ENCODE results near the gene EIF2B5. TPM values are rescaled to one million over a fixed set of nuclear protein-coding genes. Genes with fewer than 3 reads are reported as not detected.

The EIF2B5 gene
- total and polyA plus RNA-seq, 2 experiments from 2014 or later, result 35.0 to 41.0 TPM

DNA sequence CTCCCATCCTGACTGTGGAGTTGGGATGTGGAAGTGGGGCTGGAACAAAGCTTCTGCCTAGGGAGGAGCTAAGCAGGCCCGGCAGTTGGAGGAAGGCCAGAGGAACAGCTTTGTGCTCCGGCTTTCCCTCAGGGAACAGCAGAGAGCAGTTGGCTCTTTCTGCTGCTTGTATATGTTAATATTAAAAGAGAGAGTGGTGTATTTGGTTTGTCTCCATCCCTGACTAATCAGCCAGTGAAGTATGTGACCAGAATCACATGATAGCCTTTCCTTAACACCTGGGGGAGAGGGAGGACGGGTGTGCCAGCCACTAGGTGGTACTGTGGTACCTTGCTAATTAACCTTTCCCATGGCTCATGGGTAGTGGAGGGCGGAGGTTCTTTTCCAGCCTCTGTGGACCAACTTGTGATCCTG is 10.0 kb downstream of the EIF2B5 start:
- H3K4me3 ChIP-seq, result no peak overlapping the region
- H3K9me3 ChIP-seq (ENCODE audit: low read depth), result no peaks in the 10 kb centered on the region
- no peak for TF ChIP-seq EZH2 (IDR thresholded peaks at IDR 0.05; ENCODE audit: borderline replicate concordance)
- TF ChIP-seq, protein P1, sequence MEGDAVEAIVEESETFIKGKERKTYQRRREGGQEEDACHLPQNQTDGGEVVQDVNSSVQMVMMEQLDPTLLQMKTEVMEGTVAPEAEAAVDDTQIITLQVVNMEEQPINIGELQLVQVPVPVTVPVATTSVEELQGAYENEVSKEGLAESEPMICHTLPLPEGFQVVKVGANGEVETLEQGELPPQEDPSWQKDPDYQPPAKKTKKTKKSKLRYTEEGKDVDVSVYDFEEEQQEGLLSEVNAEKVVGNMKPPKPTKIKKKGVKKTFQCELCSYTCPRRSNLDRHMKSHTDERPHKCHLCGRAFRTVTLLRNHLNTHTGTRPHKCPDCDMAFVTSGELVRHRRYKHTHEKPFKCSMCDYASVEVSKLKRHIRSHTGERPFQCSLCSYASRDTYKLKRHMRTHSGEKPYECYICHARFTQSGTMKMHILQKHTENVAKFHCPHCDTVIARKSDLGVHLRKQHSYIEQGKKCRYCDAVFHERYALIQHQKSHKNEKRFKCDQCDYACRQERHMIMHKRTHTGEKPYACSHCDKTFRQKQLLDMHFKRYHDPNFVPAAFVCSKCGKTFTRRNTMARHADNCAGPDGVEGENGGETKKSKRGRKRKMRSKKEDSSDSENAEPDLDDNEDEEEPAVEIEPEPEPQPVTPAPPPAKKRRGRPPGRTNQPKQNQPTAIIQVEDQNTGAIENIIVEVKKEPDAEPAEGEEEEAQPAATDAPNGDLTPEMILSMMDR (IDR thresholded peaks at IDR 0.05; ENCODE audit: poor library complexity), result peak; percentile 56
- no peak for TF ChIP-seq EZH2phosphoT487 (IDR thresholded peaks at IDR 0.05; ENCODE audit: low read depth, severe bottlenecking, unreplicated experiment)
- H2AFZ ChIP-seq, result no peak overlapping the region
- H3K36me3 ChIP-seq (replicated peaks; ENCODE audit: insufficient read depth, low read depth), result no peaks in the 10 kb centered on the region
- peaks cover 6% of the 10 kb centered on the region for H3K4me1 ChIP-seq (ENCODE audit: insufficient read depth)
- peaks cover 9% of the 10 kb centered on the region for H3K79me2 ChIP-seq
- H3K27ac ChIP-seq, result peak overlapping the region; percentile 78
- no peak overlapping the region for H3K4me2 ChIP-seq
- no peaks in the 10 kb centered on the region for H3K27me3 ChIP-seq
- 56% methylated on average over 4 of the region's 4 CpGs for WGBS (ENCODE audit: low lambda C conversion rate, missing lambda C conversion rate)
- no peaks in the 10 kb centered on the region for H3K9me2 ChIP-seq (replicated peaks; ENCODE audit: insufficient read depth)
- peak; percentile 81 for DNase-seq (ENCODE audit: low spot score)
- H4K20me1 ChIP-seq (ENCODE audit: insufficient read depth, poor library complexity, severe bottlenecking), result no peaks in the 10 kb centered on the region

GRCh38 chr3:184145751-184146270 is 10.7 kb downstream of the EIF2B5 start:
- Histone ChIP-seq H3K27ac (peak overlapping the region; percentile 78), H3K4me3 (no peak overlapping the region), H3K4me2 (no peak overlapping the region), H2AFZ (no peak overlapping the region), H4K20me1 (ENCODE audit: insufficient read depth, poor library complexity, severe bottlenecking) (no peaks in the 10 kb centered on the region), H3K36me3 (replicated peaks; ENCODE audit: insufficient read depth, low read depth) (no peaks in the 10 kb centered on the region), H3K79me2 (peaks cover 5% of the 10 kb centered on the region), H3K9me3 (ENCODE audit: low read depth) (no peaks in the 10 kb centered on the region), H3K9me2 (replicated peaks; ENCODE audit: insufficient read depth) (no peaks in the 10 kb centered on the region), H3K4me1 (ENCODE audit: insufficient read depth) (peaks cover 6% of the 10 kb centered on the region), H3K27me3 (no peaks in the 10 kb centered on the region)
- peak; percentile 37 for DNase-seq (ENCODE audit: low spot score)
- TF ChIP-seq EZH2phosphoT487 (IDR thresholded peaks at IDR 0.05; ENCODE audit: low read depth, severe bottlenecking, unreplicated experiment) (no peak), EZH2 (IDR thresholded peaks at IDR 0.05; ENCODE audit: borderline replicate concordance) (no peak)
- TF ChIP-seq, protein P1 (IDR thresholded peaks at IDR 0.05; ENCODE audit: poor library complexity), result no peak
- 70% methylated on average over 8 of the region's 8 CpGs for WGBS (ENCODE audit: low lambda C conversion rate, missing lambda C conversion rate)

GRCh38 chr3:184148076-184148475 is 12.9 kb downstream of the EIF2B5 start:
- no peaks in the 10 kb centered on the region for H4K20me1 ChIP-seq (ENCODE audit: insufficient read depth, poor library complexity, severe bottlenecking)

More at GRCh38 chr3:184148076-184148475, 12.9 kb downstream of the EIF2B5 start:
- H3K9me3 ChIP-seq (ENCODE audit: low read depth), result no peaks in the 10 kb centered on the region
- H3K36me3 ChIP-seq (replicated peaks; ENCODE audit: insufficient read depth, low read depth), result no peaks in the 10 kb centered on the region
- WGBS (ENCODE audit: low lambda C conversion rate, missing lambda C conversion rate), result 85% methylated on average over 3 of the region's 3 CpGs
- no peak overlapping the region for H2AFZ ChIP-seq
- no peaks in the 10 kb centered on the region for H3K27me3 ChIP-seq
- H3K4me3 ChIP-seq, result no peak overlapping the region
- H3K79me2 ChIP-seq, result peaks cover 4% of the 10 kb centered on the region
- H3K4me1 ChIP-seq (ENCODE audit: insufficient read depth), result peaks cover 6% of the 10 kb centered on the region
- H3K27ac ChIP-seq, result no peak overlapping the region
- no peak for TF ChIP-seq EZH2 (IDR thresholded peaks at IDR 0.05; ENCODE audit: borderline replicate concordance)
- TF ChIP-seq EZH2phosphoT487 (IDR thresholded peaks at IDR 0.05; ENCODE audit: low read depth, severe bottlenecking, unreplicated experiment), result no peak
- TF ChIP-seq, protein P1 (IDR thresholded peaks at IDR 0.05; ENCODE audit: poor library complexity), result no peak
- no peak overlapping the region for H3K4me2 ChIP-seq
- no peak for DNase-seq (ENCODE audit: low spot score)
- H3K9me2 ChIP-seq (replicated peaks; ENCODE audit: insufficient read depth), result no peaks in the 10 kb centered on the region

Measured in hepatocyte (in vitro differentiated cells).